ENCODE data around the gene SLC28A3. TPM values are rescaled to one million over a fixed set of nuclear protein-coding genes. Genes with fewer than 3 reads are reported as not detected.

SLC28A3 gene
- total RNA-seq, 1 experiment from 2014 or later: 4.7 TPM

- DNase-seq (ENCODE audit: low spot score): no peak
Measured at GRCh38 chr9:84251921-84252320, 88.6 kb downstream of the SLC28A3 start.

GRCh38 chr9:84241817-84242373 is 98.7 kb downstream of the SLC28A3 start:
- DNase-seq (ENCODE audit: low spot score): no peak

GRCh38 chr9:84239343-84239742 is 101.2 kb downstream of the SLC28A3 start:
- DNase-seq (ENCODE audit: low spot score): no peak

GRCh38 chr9:84238652-84239051 is 101.9 kb downstream of the SLC28A3 start:
- peak; percentile 50 for DNase-seq (ENCODE audit: low spot score)

- no peak for DNase-seq (ENCODE audit: low spot score)
Measured at GRCh38 chr9:84235511-84235910, 105.0 kb downstream of the SLC28A3 start.

GRCh38 chr9:84230355-84231145 is 110.0 kb downstream of the SLC28A3 start:
- DNase-seq (ENCODE audit: low spot score): no peak

- no peak for DNase-seq (ENCODE audit: low spot score)
Measured at GRCh38 chr9:84229191-84229590, 111.4 kb downstream of the SLC28A3 start.

GRCh38 chr9:84228130-84228720 is 112.3 kb downstream of the SLC28A3 start:
- DNase-seq (ENCODE audit: low spot score): no peak

GRCh38 chr9:84226126-84226525 is 114.4 kb downstream of the SLC28A3 start:
- DNase-seq (ENCODE audit: low spot score): no peak

Data from HT-29 (cell line).